Brain microvascular endothelial cell (primary cell): Measurements from ENCODE around the gene TRAF1.
A peak's percentile ranks its signal among the peaks of the same experiment; 100 is the strongest.

Experiments used
- DNase-seq: peaks from one replicate; pipeline ENCODE4 v3.0.0-alpha.2; 2020
- H3K27ac ChIP-seq: fragments of 250-450 bp; sonication (Bioruptor Pico); 2 replicates; pipeline ENCODE4 v1.5.1; 2020; ENCODE audit warnings: mild to moderate bottlenecking, moderate library complexity
- H3K27me3 ChIP-seq: fragments of 250-450 bp; sonication (Bioruptor Pico); replicated peaks from 2 replicates; pipeline ENCODE4 v1.5.1; 2020; ENCODE audit warnings: mild to moderate bottlenecking
- H3K36me3 ChIP-seq: fragments of 250-450 bp; sonication (Bioruptor Pico); replicated peaks from 2 replicates; pipeline ENCODE4 v1.5.1; 2020; ENCODE audit warnings: mild to moderate bottlenecking
- H3K4me3 ChIP-seq: 2 replicates; pipeline ENCODE4 v1.5.1; 2011; ENCODE audit warnings: low read depth, mild to moderate bottlenecking, control low read depth, low read length, moderate library complexity
- CTCF ChIP-seq: IDR thresholded peaks from 2 replicates; pipeline ENCODE4 v1.5.1; 2011; ENCODE audit warnings: low read depth, mild to moderate bottlenecking, moderate library complexity, low read length, control low read depth, inconsistent platforms; ENCODE audit errors: missing control alignments
- in situ Hi-C: cut with HindIII; loops from 2 replicates; pipeline ENCODE4 v1.10.0; 2017; ENCODE audit warnings: low sequenced_read_pairs, low pct_ligation_motif_present

TRAF1 gene

DNA sequence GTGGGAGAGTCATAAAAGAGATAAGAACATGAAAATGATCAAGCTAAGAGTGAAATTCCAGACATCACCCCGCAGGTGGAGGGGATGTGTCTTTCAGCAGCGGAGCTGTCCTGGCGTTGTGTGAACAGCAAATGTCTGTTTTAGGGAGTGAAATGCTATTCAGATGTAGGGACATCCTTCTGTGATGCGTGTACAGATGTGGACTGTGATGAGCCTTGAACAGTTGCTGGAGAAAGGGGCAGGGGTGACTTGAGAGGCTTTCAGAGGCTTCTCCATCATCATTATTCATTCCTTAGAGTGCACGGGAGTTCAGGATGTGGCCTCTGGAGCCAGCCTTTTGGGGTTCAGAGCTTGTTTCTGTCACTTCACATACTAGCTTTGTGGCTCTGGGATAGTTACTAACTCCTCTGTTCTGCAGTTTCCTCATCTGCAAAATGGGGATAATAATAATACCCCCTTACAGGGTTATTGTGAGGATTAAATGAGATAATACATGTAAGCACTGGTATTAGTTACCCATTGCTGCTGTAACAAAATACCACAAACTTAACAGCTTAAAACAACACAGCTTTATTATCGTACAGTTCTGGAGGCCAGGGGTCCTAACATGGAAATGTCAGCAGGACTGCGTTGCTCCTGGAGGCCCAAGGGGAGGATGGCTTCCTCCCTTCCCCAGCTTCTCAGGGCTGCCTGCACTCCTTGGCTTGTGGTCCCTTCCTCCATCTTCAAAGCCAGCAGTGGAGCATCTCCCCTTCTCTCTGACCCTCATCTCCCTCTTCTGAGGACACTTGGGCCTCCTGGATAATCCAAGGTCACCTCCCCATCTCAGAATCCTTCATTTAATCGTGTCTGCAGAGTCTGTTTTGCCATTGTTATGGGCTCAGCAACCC is 9.4 kb downstream of the TRAF1 start:
- H3K27ac ChIP-seq, result no peak overlapping the region
- DNase-seq, result no peak
- in situ Hi-C loops, result no loop called here
- H3K4me3 ChIP-seq, result no peak overlapping the region
- no peak for TF ChIP-seq CTCF
- no peaks in the 10 kb centered on the region for H3K36me3 ChIP-seq
- H3K27me3 ChIP-seq, result no peaks in the 10 kb centered on the region

GRCh38 chr9:120916588-120916987 is 10.0 kb downstream of the TRAF1 start:
- in situ Hi-C loops, result no loop called here
- Histone ChIP-seq H3K36me3 (no peaks in the 10 kb centered on the region), H3K4me3 (no peak overlapping the region), H3K27me3 (no peaks in the 10 kb centered on the region), H3K27ac (no peak overlapping the region)
- no peak for DNase-seq
- peak; percentile 50 for TF ChIP-seq CTCF

- Histone ChIP-seq H3K27ac (no peak overlapping the region), H3K27me3 (no peaks in the 10 kb centered on the region), H3K4me3 (no peak overlapping the region), H3K36me3 (no peaks in the 10 kb centered on the region)
- in situ Hi-C loops, result no loop called here
- DNase-seq, result no peak
- no peak for TF ChIP-seq CTCF
Measured at GRCh38 chr9:120915854-120916470, 10.6 kb downstream of the TRAF1 start.

GRCh38 chr9:120914953-120915352 is 11.6 kb downstream of the TRAF1 start:
- H3K4me3 ChIP-seq, result no peak overlapping the region
- H3K27me3 ChIP-seq, result no peaks in the 10 kb centered on the region
- no peaks in the 10 kb centered on the region for H3K36me3 ChIP-seq
- no peak overlapping the region for H3K27ac ChIP-seq
- TF ChIP-seq CTCF, result no peak
- in situ Hi-C loops, result no loop called here
- no peak for DNase-seq

DNA sequence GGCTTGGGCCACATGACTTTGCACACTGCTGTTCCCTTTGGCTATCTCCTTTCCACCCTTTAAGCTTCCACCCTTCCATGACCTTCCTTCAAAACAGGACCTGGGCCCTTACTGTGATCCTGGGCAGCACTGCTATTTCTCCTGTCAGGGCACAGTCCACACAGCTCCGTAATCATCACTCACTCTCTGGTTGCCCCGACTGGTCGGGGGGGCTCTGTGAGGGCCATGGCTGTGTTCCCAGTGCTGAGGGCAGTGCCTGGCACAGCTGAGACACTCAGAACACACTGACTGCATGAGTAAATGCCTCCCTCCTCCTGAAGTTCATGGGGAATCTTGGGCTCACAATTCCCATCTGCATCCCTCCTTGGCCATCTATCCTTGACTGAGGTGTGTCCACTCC is 12.2 kb downstream of the TRAF1 start:
- Histone ChIP-seq H3K36me3 (no peaks in the 10 kb centered on the region), H3K4me3 (no peak overlapping the region), H3K27me3 (no peaks in the 10 kb centered on the region), H3K27ac (no peak overlapping the region)
- in situ Hi-C loops, result no loop called here
- no peak for TF ChIP-seq CTCF
- no peak for DNase-seq
